Measurements from ENCODE around the gene ISCA1.

Gene ISCA1

DNA sequence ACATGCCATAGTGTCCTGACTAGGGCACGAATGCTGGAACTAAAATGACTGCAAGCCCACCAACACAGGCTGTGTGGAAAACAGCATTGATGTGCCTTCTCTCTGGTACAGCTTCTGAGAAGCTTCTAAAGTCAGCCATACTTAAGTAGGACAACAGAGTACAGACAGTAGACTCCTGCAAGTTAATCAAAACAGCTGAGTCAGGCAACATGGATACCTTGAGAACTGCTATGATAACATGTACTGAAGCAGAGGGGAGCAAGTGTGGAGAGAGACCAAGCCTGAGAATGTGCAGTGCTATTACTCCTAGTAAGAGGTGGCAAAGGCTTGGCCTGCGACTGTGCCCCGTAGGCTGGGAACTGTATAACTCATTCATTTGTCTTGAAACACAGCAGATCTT is 2.5 kb downstream of the ISCA1 start:
- Mint-ChIP-seq H3K4me1 (peaks cover 41% of the 10 kb centered on the region), H3K9me3 (no peaks in the 10 kb centered on the region), H3K27me3 (no peaks in the 10 kb centered on the region), H3K4me3 (peak overlapping the region; percentile 95), H3K27ac (ENCODE audit: low read depth) (peak overlapping the region; percentile 7), H3K36me3 (ENCODE audit: insufficient read depth) (peaks cover 19% of the 10 kb centered on the region)
- no peak for ATAC-seq (replicated peaks; ENCODE audit: extremely low read depth, poor library complexity, severe bottlenecking)
- DNase-seq (ENCODE audit: low spot score in 2 of 2): no peak

DNA sequence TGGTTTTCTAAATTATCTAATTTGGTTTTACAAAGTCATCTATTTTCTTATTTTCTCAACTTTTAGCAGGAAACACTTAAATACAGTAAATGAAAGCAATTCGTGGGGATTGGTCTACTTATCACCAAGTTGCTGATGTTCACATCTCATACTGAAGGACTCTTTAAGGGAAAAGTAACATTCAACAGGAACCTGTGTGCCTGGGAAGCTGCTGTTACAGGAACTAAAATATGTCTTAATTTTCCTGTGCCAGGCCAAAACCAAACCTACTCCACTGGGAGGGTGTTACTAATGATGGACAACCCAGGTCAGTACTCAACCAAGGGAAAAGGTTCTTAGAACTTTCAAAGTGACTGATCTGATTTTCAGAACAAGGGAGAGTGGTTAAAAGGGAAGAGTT is 5.3 kb downstream of the ISCA1 start:
- peaks cover 46% of the 10 kb centered on the region for H3K4me1 Mint-ChIP-seq
- ATAC-seq (replicated peaks; ENCODE audit: extremely low read depth, poor library complexity, severe bottlenecking) (no peak), DNase-seq (ENCODE audit: low spot score in 2 of 2) (no peak)
- H3K4me3 Mint-ChIP-seq: no peak overlapping the region
- no peaks in the 10 kb centered on the region for H3K27me3 Mint-ChIP-seq
- H3K9me3 Mint-ChIP-seq: no peaks in the 10 kb centered on the region
- peaks cover 19% of the 10 kb centered on the region for H3K36me3 Mint-ChIP-seq (ENCODE audit: insufficient read depth)
- H3K27ac Mint-ChIP-seq (ENCODE audit: low read depth): no peak overlapping the region

DNA sequence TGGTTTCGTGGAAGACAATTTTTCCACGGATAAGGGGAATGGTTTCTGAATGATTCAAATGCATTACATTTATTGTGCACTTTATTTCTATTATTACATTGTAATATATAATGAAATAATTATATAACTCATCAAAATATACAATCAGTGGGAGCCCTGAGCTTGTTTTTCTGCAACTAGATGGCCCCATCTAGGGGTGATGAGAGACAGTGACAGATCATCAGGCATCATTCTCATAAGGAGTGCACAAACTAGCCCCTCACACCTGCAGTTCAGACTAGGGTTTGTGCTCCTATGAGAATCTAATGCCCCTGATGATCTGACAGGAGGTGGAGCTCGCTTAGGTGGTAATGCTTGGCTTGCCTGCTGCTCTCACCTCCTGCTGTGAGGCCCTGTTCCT is 6.4 kb downstream of the ISCA1 start:
- H3K4me3 Mint-ChIP-seq: no peak overlapping the region
- H3K27me3 Mint-ChIP-seq: no peaks in the 10 kb centered on the region
- peaks cover 27% of the 10 kb centered on the region for H3K36me3 Mint-ChIP-seq (ENCODE audit: insufficient read depth)
- no peak for DNase-seq (ENCODE audit: low spot score in 2 of 2)
- no peaks in the 10 kb centered on the region for H3K9me3 Mint-ChIP-seq
- ATAC-seq (replicated peaks; ENCODE audit: extremely low read depth, poor library complexity, severe bottlenecking): no peak
- peaks cover 40% of the 10 kb centered on the region for H3K4me1 Mint-ChIP-seq
- H3K27ac Mint-ChIP-seq (ENCODE audit: low read depth): no peak overlapping the region

- DNase-seq (ENCODE audit: low spot score in 2 of 2) (no peak), ATAC-seq (replicated peaks; ENCODE audit: extremely low read depth, poor library complexity, severe bottlenecking) (no peak)
- H3K27me3 Mint-ChIP-seq: no peaks in the 10 kb centered on the region
- no peaks in the 10 kb centered on the region for H3K9me3 Mint-ChIP-seq
- no peak overlapping the region for H3K27ac Mint-ChIP-seq (ENCODE audit: low read depth)
- H3K4me3 Mint-ChIP-seq: no peak overlapping the region
- H3K36me3 Mint-ChIP-seq (ENCODE audit: insufficient read depth): peaks cover 27% of the 10 kb centered on the region
- peaks cover 34% of the 10 kb centered on the region for H3K4me1 Mint-ChIP-seq
These were observed 7.3 kb downstream of the ISCA1 start for GRCh38 chr9:86274821-86275643.

GRCh38 chr9:86272221-86272620 is 10.1 kb downstream of the ISCA1 start:
- Mint-ChIP-seq H3K4me1 (peaks cover 31% of the 10 kb centered on the region), H3K27ac (ENCODE audit: low read depth) (no peak overlapping the region), H3K27me3 (no peaks in the 10 kb centered on the region), H3K4me3 (no peak overlapping the region), H3K36me3 (ENCODE audit: insufficient read depth) (peaks cover 37% of the 10 kb centered on the region), H3K9me3 (no peaks in the 10 kb centered on the region)
- DNase-seq (ENCODE audit: low spot score in 2 of 2) (no peak), ATAC-seq (replicated peaks; ENCODE audit: extremely low read depth, poor library complexity, severe bottlenecking) (no peak)

GRCh38 chr9:86263876-86264275 is 18.5 kb downstream of the ISCA1 start:
- Mint-ChIP-seq H3K27ac (ENCODE audit: low read depth) (no peak overlapping the region), H3K36me3 (ENCODE audit: insufficient read depth) (peaks cover 25% of the 10 kb centered on the region), H3K9me3 (no peaks in the 10 kb centered on the region), H3K27me3 (no peaks in the 10 kb centered on the region), H3K4me1 (peaks cover 6% of the 10 kb centered on the region), H3K4me3 (no peak overlapping the region)
- no peak for ATAC-seq (replicated peaks; ENCODE audit: extremely low read depth, poor library complexity, severe bottlenecking)
- no peak for DNase-seq (ENCODE audit: low spot score in 2 of 2)

DNA sequence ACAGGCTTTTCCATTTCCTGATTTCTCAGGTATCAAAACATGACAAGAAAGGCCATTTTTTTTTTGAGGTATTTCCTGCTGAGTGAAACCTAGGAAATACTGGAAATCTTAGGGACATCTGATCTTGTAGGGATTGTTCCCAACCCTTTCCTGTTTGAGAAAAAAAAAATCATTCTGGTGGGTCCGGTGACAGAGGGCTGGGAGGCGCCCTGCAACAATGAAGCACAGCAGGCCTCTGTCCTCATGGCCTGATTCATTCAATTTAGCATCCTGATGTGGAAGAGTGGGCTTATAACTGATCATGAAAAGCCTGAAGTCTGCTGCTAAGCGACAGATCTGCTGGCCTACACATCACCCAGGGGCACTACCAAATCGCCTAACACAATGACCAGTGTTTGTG is 19.8 kb downstream of the ISCA1 start:
- H3K27ac Mint-ChIP-seq (ENCODE audit: low read depth): no peak overlapping the region
- H3K36me3 Mint-ChIP-seq (ENCODE audit: insufficient read depth): peaks cover 21% of the 10 kb centered on the region
- H3K27me3 Mint-ChIP-seq: no peaks in the 10 kb centered on the region
- no peak for DNase-seq (ENCODE audit: low spot score in 2 of 2)
- H3K9me3 Mint-ChIP-seq: no peaks in the 10 kb centered on the region
- H3K4me1 Mint-ChIP-seq: no peaks in the 10 kb centered on the region
- ATAC-seq (replicated peaks; ENCODE audit: extremely low read depth, poor library complexity, severe bottlenecking): no peak
- no peak overlapping the region for H3K4me3 Mint-ChIP-seq

GRCh38 chr9:86259557-86259956 is 22.8 kb downstream of the ISCA1 start, which contains the start of gene C9orf153:
Gene C9orf153 (minus strand): TSS chr9:86259657. CDS start chr9:86229603, 30,054 bp downstream.
- H3K27me3 Mint-ChIP-seq: no peaks in the 10 kb centered on the region
- ATAC-seq (replicated peaks; ENCODE audit: extremely low read depth, poor library complexity, severe bottlenecking) (no peak), DNase-seq (ENCODE audit: low spot score in 2 of 2) (no peak)
- no peaks in the 10 kb centered on the region for H3K4me1 Mint-ChIP-seq
- H3K27ac Mint-ChIP-seq (ENCODE audit: low read depth): no peak within 1 kb of the TSS
- H3K4me3 Mint-ChIP-seq: no peak within 1 kb of the TSS
- peaks cover 17% of the 10 kb centered on the region for H3K36me3 Mint-ChIP-seq (ENCODE audit: insufficient read depth)
- H3K9me3 Mint-ChIP-seq: no peaks in the 10 kb centered on the region

- Mint-ChIP-seq H3K27me3 (no peaks in the 10 kb centered on the region), H3K27ac (ENCODE audit: low read depth) (no peak overlapping the region)
These were observed 24.9 kb downstream of the ISCA1 start for GRCh38 chr9:86257391-86257790.

GRCh38 chr9:86256653-86257052 is 25.7 kb downstream of the ISCA1 start:
- DNase-seq (ENCODE audit: low spot score in 2 of 2) (no peak), ATAC-seq (replicated peaks; ENCODE audit: extremely low read depth, poor library complexity, severe bottlenecking) (no peak)
- no peak overlapping the region for H3K27ac Mint-ChIP-seq (ENCODE audit: low read depth)
- peaks cover 5% of the 10 kb centered on the region for H3K27me3 Mint-ChIP-seq
- H3K4me1 Mint-ChIP-seq: no peaks in the 10 kb centered on the region
- H3K9me3 Mint-ChIP-seq: peaks cover 3% of the 10 kb centered on the region
- H3K36me3 Mint-ChIP-seq (ENCODE audit: insufficient read depth): peaks cover 6% of the 10 kb centered on the region
- no peak overlapping the region for H3K4me3 Mint-ChIP-seq

More at GRCh38 chr9:86257391-86257790, 24.9 kb downstream of the ISCA1 start:
- Mint-ChIP-seq H3K9me3 (no peaks in the 10 kb centered on the region), H3K36me3 (ENCODE audit: insufficient read depth) (peaks cover 10% of the 10 kb centered on the region), H3K4me1 (no peaks in the 10 kb centered on the region), H3K4me3 (no peak overlapping the region)
- DNase-seq (ENCODE audit: low spot score in 2 of 2) (no peak), ATAC-seq (replicated peaks; ENCODE audit: extremely low read depth, poor library complexity, severe bottlenecking) (no peak)

DNA sequence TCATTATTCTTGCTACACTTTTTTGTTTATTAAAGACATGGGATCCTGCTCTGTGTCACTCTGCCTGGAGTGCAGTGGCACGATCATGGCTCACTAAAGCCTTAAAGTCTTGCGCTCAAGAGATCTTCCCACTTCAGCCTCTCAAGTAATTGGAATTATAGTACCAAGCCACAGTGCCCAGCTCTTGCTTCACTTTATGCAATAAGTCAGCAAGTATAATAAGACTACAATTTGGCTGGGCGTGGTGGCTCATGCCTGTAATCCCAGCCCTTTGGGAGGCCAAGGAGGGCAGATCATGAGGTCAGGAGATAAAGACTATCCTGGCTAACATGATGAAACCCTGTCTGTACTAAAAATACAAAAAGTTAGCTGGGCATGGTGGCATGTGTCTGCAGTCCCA is 28.8 kb downstream of the ISCA1 start:
- no peak for ATAC-seq (replicated peaks; ENCODE audit: extremely low read depth, poor library complexity, severe bottlenecking)
- H3K4me1 Mint-ChIP-seq: no peaks in the 10 kb centered on the region
- H3K9me3 Mint-ChIP-seq: peaks cover 5% of the 10 kb centered on the region
- H3K27me3 Mint-ChIP-seq: peaks cover 15% of the 10 kb centered on the region
- no peak overlapping the region for H3K27ac Mint-ChIP-seq (ENCODE audit: low read depth)
- no peak overlapping the region for H3K4me3 Mint-ChIP-seq
- H3K36me3 Mint-ChIP-seq (ENCODE audit: insufficient read depth): peaks cover 2% of the 10 kb centered on the region
- no peak for DNase-seq (ENCODE audit: low spot score in 2 of 2)

- Mint-ChIP-seq H3K36me3 (ENCODE audit: insufficient read depth) (peaks cover 2% of the 10 kb centered on the region), H3K27ac (ENCODE audit: low read depth) (no peak overlapping the region), H3K4me1 (no peaks in the 10 kb centered on the region), H3K9me3 (peaks cover 5% of the 10 kb centered on the region), H3K27me3 (peaks cover 22% of the 10 kb centered on the region), H3K4me3 (no peak overlapping the region)
- no peak for DNase-seq (ENCODE audit: low spot score in 2 of 2)
- no peak for ATAC-seq (replicated peaks; ENCODE audit: extremely low read depth, poor library complexity, severe bottlenecking)
These were observed 29.5 kb downstream of the ISCA1 start for GRCh38 chr9:86252870-86253269.

GRCh38 chr9:86250123-86250522 is 32.2 kb downstream of the ISCA1 start:
- no peak for DNase-seq (ENCODE audit: low spot score in 2 of 2)
- H3K4me1 Mint-ChIP-seq: no peaks in the 10 kb centered on the region
- no peaks in the 10 kb centered on the region for H3K36me3 Mint-ChIP-seq (ENCODE audit: insufficient read depth)
- no peak overlapping the region for H3K27ac Mint-ChIP-seq (ENCODE audit: low read depth)
- peaks cover 41% of the 10 kb centered on the region for H3K27me3 Mint-ChIP-seq
- no peak overlapping the region for H3K4me3 Mint-ChIP-seq
- no peak for ATAC-seq (replicated peaks; ENCODE audit: extremely low read depth, poor library complexity, severe bottlenecking)
- peaks cover 5% of the 10 kb centered on the region for H3K9me3 Mint-ChIP-seq

Measured in central memory CD8-positive, alpha-beta T cell (primary cell).